ES-I3 (cell line): ENCODE data around the gene C9orf85.
"Not testable (repeated sequence)": the region's sequence is repeated elsewhere in the genome, so short reads cannot be mapped to it uniquely, and the experiment has no call there.

Source experiments
- H3K36me3 ChIP-seq: 2 replicates; pipeline ENCODE4 v1.6.1; 2013; ENCODE audit warnings: mild to moderate bottlenecking, low read length, control low read depth, moderate library complexity; ENCODE audit not compliant: insufficient read depth
- H3K4me1 ChIP-seq: 2 replicates; pipeline ENCODE4 v1.6.1; 2013; ENCODE audit warnings: mild to moderate bottlenecking, control low read depth, low read length; ENCODE audit not compliant: insufficient read depth
- H3K9ac ChIP-seq: 2 replicates; pipeline ENCODE4 v1.6.1; 2013; ENCODE audit warnings: low read depth, mild to moderate bottlenecking, low read length, moderate library complexity
- H3K9me3 ChIP-seq: 2 replicates; pipeline ENCODE4 v1.6.1; 2013; ENCODE audit warnings: mild to moderate bottlenecking, low read length, moderate library complexity; ENCODE audit not compliant: control insufficient read depth, insufficient read depth

The C9orf85 gene

GRCh38 chr9:71981944-71982343, 70.5 kb downstream of the C9orf85 start:
- H3K9ac ChIP-seq, result no peak overlapping the region
- 0 out of 2 replicates have a peak, but pooled peaks cover 2% of the 10 kb centered on the region for H3K36me3 ChIP-seq
- H3K4me1 ChIP-seq, result peaks cover 17% of the 10 kb centered on the region
- no peaks in the 10 kb centered on the region for H3K9me3 ChIP-seq

GRCh38 chr9:71984403-71984802, 73.0 kb downstream of the C9orf85 start:
- 0 out of 2 replicates have a peak, but pooled peaks cover 2% of the 10 kb centered on the region for H3K36me3 ChIP-seq
- H3K4me1 ChIP-seq, result peaks cover 21% of the 10 kb centered on the region
- H3K9ac ChIP-seq, result no peak overlapping the region
- H3K9me3 ChIP-seq, result no peaks in the 10 kb centered on the region

- Histone ChIP-seq H3K36me3 (0 out of 2 replicates have a peak, but pooled peaks cover 2% of the 10 kb centered on the region), H3K4me1 (peaks cover 21% of the 10 kb centered on the region)
Measured at GRCh38 chr9:71984831-71985281, 73.4 kb downstream of the C9orf85 start.

GRCh38 chr9:71985297-71985911, 74.0 kb downstream of the C9orf85 start:
- no peaks in the 10 kb centered on the region for H3K9me3 ChIP-seq
- no peak overlapping the region for H3K9ac ChIP-seq
- H3K4me1 ChIP-seq, result peaks cover 21% of the 10 kb centered on the region
- H3K36me3 ChIP-seq, result 0 out of 2 replicates have a peak, but pooled peaks cover 2% of the 10 kb centered on the region

More at GRCh38 chr9:71984831-71985281, 73.4 kb downstream of the C9orf85 start:
- Histone ChIP-seq H3K9me3 (no peaks in the 10 kb centered on the region), H3K9ac (no peak overlapping the region)

- no peaks in the 10 kb centered on the region for H3K9me3 ChIP-seq
- peaks cover 21% of the 10 kb centered on the region for H3K4me1 ChIP-seq
- H3K9ac ChIP-seq, result no peak overlapping the region
- H3K36me3 ChIP-seq, result 0 out of 2 replicates have a peak, but pooled peaks cover 2% of the 10 kb centered on the region
Measured at GRCh38 chr9:71986900-71987299, 75.5 kb downstream of the C9orf85 start.

GRCh38 chr9:71987471-71988371, 76.3 kb downstream of the C9orf85 start:
- Histone ChIP-seq H3K9me3 (no peaks in the 10 kb centered on the region), H3K9ac (no peak overlapping the region), H3K4me1 (peaks cover 21% of the 10 kb centered on the region), H3K36me3 (0 out of 2 replicates have a peak, but pooled peaks cover 2% of the 10 kb centered on the region)

GRCh38 chr9:71990466-71990865, 79.0 kb downstream of the C9orf85 start:
- no peaks in the 10 kb centered on the region for H3K9me3 ChIP-seq
- H3K9ac ChIP-seq, result no peak overlapping the region
- H3K36me3 ChIP-seq, result no peaks in the 10 kb centered on the region
- H3K4me1 ChIP-seq, result peaks cover 10% of the 10 kb centered on the region

GRCh38 chr9:72005451-72005850, 94.0 kb downstream of the C9orf85 start:
- Histone ChIP-seq H3K36me3 (no peaks in the 10 kb centered on the region), H3K9me3 (peaks cover 4% of the 10 kb centered on the region; the same call in 1 of the 2 replicates), H3K4me1 (peaks cover 4% of the 10 kb centered on the region; the same call in 1 of the 2 replicates), H3K9ac (no peak overlapping the region)

GRCh38 chr9:72006501-72006900, 95.1 kb downstream of the C9orf85 start:
- no peaks in the 10 kb centered on the region for H3K9me3 ChIP-seq
- no peaks in the 10 kb centered on the region for H3K36me3 ChIP-seq
- no peak overlapping the region for H3K9ac ChIP-seq
- peaks cover 4% of the 10 kb centered on the region; the same call in 1 of the 2 replicates for H3K4me1 ChIP-seq

- H3K36me3 ChIP-seq, H3K4me1 ChIP-seq, H3K9me3 ChIP-seq, H3K9ac ChIP-seq: not testable (repeated sequence)
Measured at GRCh38 chr9:72007726-72008125, 96.3 kb downstream of the C9orf85 start.

GRCh38 chr9:72012646-72013045, 101.2 kb downstream of the C9orf85 start:
- Histone ChIP-seq H3K4me1 (no peaks in the 10 kb centered on the region), H3K9me3 (no peaks in the 10 kb centered on the region), H3K36me3 (no peaks in the 10 kb centered on the region), H3K9ac (no peak overlapping the region)

- no peak overlapping the region for H3K9ac ChIP-seq
- H3K4me1 ChIP-seq, result no peaks in the 10 kb centered on the region
- H3K9me3 ChIP-seq, result no peaks in the 10 kb centered on the region
- H3K36me3 ChIP-seq, result no peaks in the 10 kb centered on the region
Measured at GRCh38 chr9:72013292-72013760, 101.9 kb downstream of the C9orf85 start.

- H3K4me1 ChIP-seq, result no peaks in the 10 kb centered on the region
Measured at GRCh38 chr9:72022841-72023240, 111.4 kb downstream of the C9orf85 start.

More at GRCh38 chr9:72022841-72023240, 111.4 kb downstream of the C9orf85 start:
- Histone ChIP-seq H3K36me3 (no peaks in the 10 kb centered on the region), H3K9ac (no peak overlapping the region), H3K9me3 (no peaks in the 10 kb centered on the region)
